Endodermal cell (in vitro differentiated cells): ENCODE data around the gene CCL1. TPM values are rescaled to one million over a fixed set of nuclear protein-coding genes. Genes with fewer than 3 reads are reported as not detected.

Experiments used
- DNase-seq: peaks from one replicate; pipeline ENCODE4 v3.0.0-alpha.2; 2017
- H3K27ac ChIP-seq: 2 replicates; pipeline ENCODE4 v1.5.1; 2013; ENCODE audit warnings: mild to moderate bottlenecking, low read depth, low read length, moderate library complexity
- H3K27me3 ChIP-seq: 2 replicates; pipeline ENCODE4 v1.6.1; 2013; ENCODE audit warnings: mild to moderate bottlenecking, low read length, moderate library complexity; ENCODE audit not compliant: insufficient read depth, control insufficient read depth, poor library complexity, severe bottlenecking
- H3K36me3 ChIP-seq: 2 replicates; pipeline ENCODE4 v1.7.0; 2013; ENCODE audit warnings: mild to moderate bottlenecking, low read length, moderate library complexity; ENCODE audit not compliant: control insufficient read depth, insufficient read depth
- H3K4me1 ChIP-seq: one replicate; pipeline ENCODE4 v1.7.0; 2013; ENCODE audit warnings: low read length; ENCODE audit not compliant: control insufficient read depth, insufficient read depth
- H3K4me3 ChIP-seq: 2 replicates; pipeline ENCODE4 v1.5.1; 2013; ENCODE audit warnings: mild to moderate bottlenecking, low read length, moderate library complexity
- H3K9ac ChIP-seq: 2 replicates; pipeline ENCODE4 v1.6.1; 2013; ENCODE audit warnings: mild to moderate bottlenecking, low read length, moderate library complexity; ENCODE audit not compliant: poor library complexity, severe bottlenecking; ENCODE audit errors: extremely low read depth
- H3K9me3 ChIP-seq: 2 replicates; pipeline ENCODE4 v1.6.1; 2013; ENCODE audit warnings: mild to moderate bottlenecking, low read length, moderate library complexity; ENCODE audit not compliant: control insufficient read depth
- H3K27ac Mint-ChIP-seq: 2 replicates; pipeline ENCODE4 v1.8.0; 2020; ENCODE audit warnings: mixed read lengths
- H3K27me3 Mint-ChIP-seq: 2 replicates; pipeline ENCODE4 v1.8.0; 2021; ENCODE audit warnings: mild to moderate bottlenecking, mixed read lengths; ENCODE audit not compliant: insufficient read depth
- H3K36me3 Mint-ChIP-seq: 2 replicates; pipeline ENCODE4 v1.8.0; 2020; ENCODE audit warnings: low read depth, mixed read lengths
- H3K4me1 Mint-ChIP-seq: 2 replicates; pipeline ENCODE4 v1.8.0; 2020; ENCODE audit warnings: mixed read lengths
- H3K4me3 Mint-ChIP-seq: 2 replicates; pipeline ENCODE4 v1.8.0; 2020; ENCODE audit warnings: mild to moderate bottlenecking, moderate library complexity, mixed read lengths
- H3K9me3 Mint-ChIP-seq: 2 replicates; pipeline ENCODE4 v1.8.0; 2020; ENCODE audit warnings: mild to moderate bottlenecking, mixed read lengths
- CTCF ChIP-seq: fragments of 200-600 bp; sonication (generic); conservative IDR thresholded peaks from 2 replicates; pipeline ENCODE4 v1.5.0; 2021; ENCODE audit warnings: antibody characterized with exemption, mild to moderate bottlenecking
- WGBS, 2 experiments: methylation state at CpG; one replicate each; pipeline versions ENCODE4 v1.1.5 to v1.1.7; 2013; ENCODE audit warnings: missing lambda C conversion rate in 2 of 2, mixed read lengths in 1 of 2; ENCODE audit not compliant: insufficient coverage in 1 of 2, insufficient read length in 1 of 2; 5-methylcytosine and 5-hydroxymethylcytosine counted together
- total RNA-seq, 2 donors: library from RNA; stranded (reverse); fragmentation: NEBNext Ultra II Directional in 1 of 2; extraction: Animal tissue kit (Norgen Biotek cat#: 25700) in 1 of 2; gene quantifications; 2 replicates in 1 of 2; 3 replicates in 1 of 2; pipeline ENCODE4 v1.2.1, GENCODE V29; 2021

The CCL1 gene
- total RNA-seq, 2 donors from 2014 or later = not detected

- no peak overlapping the region for H3K4me3 Mint-ChIP-seq
Observed at GRCh38 chr17:34409352-34409751, 46.3 kb upstream of the CCL1 start.

GRCh38 chr17:34408439-34408838 lies 45.4 kb upstream of the CCL1 start:
- WGBS, 2 experiments = 89 to 100% methylated on average over 1 of the region's 1 CpG

More at GRCh38 chr17:34409352-34409751, 46.3 kb upstream of the CCL1 start:
- Mint-ChIP-seq H3K27me3 (peaks cover 42% of the 10 kb centered on the region), H3K27ac (no peak overlapping the region), H3K4me1 (peaks cover 32% of the 10 kb centered on the region), H3K9me3 (no peaks in the 10 kb centered on the region), H3K36me3 (no peaks in the 10 kb centered on the region)
- Histone ChIP-seq H3K9me3 (no peaks in the 10 kb centered on the region), H3K9ac (no peak overlapping the region), H3K4me1 (peaks cover 6% of the 10 kb centered on the region), H3K27me3 (peaks cover 3% of the 10 kb centered on the region), H3K36me3 (no peaks in the 10 kb centered on the region), H3K4me3 (no peak overlapping the region), H3K27ac (no peak overlapping the region)
- 92 to 93% methylated on average over 3 to 4 of the region's 4 CpGs for WGBS, 2 experiments
- no peak for DNase-seq
- no peak for TF ChIP-seq CTCF

GRCh38 chr17:34406226-34406625 lies 43.2 kb upstream of the CCL1 start:
- Histone ChIP-seq H3K27me3 (peaks cover 3% of the 10 kb centered on the region), H3K9ac (no peak overlapping the region), H3K27ac (no peak overlapping the region), H3K4me3 (no peak overlapping the region), H3K4me1 (no peaks in the 10 kb centered on the region), H3K9me3 (no peaks in the 10 kb centered on the region), H3K36me3 (no peaks in the 10 kb centered on the region)
- WGBS, 2 experiments = 80 to 92% methylated on average over 4 to 6 of the region's 6 CpGs
- no peak for TF ChIP-seq CTCF
- peaks cover 6% of the 10 kb centered on the region for H3K4me1 Mint-ChIP-seq
- no peak overlapping the region for H3K4me3 Mint-ChIP-seq
- no peak overlapping the region for H3K27ac Mint-ChIP-seq
- H3K9me3 Mint-ChIP-seq = no peaks in the 10 kb centered on the region
- H3K27me3 Mint-ChIP-seq = peaks cover 37% of the 10 kb centered on the region
- H3K36me3 Mint-ChIP-seq = no peaks in the 10 kb centered on the region
- DNase-seq = no peak

More at GRCh38 chr17:34408439-34408838, 45.4 kb upstream of the CCL1 start:
- Mint-ChIP-seq H3K36me3 (no peaks in the 10 kb centered on the region), H3K4me3 (no peak overlapping the region), H3K9me3 (no peaks in the 10 kb centered on the region), H3K4me1 (peaks cover 23% of the 10 kb centered on the region), H3K27me3 (peaks cover 40% of the 10 kb centered on the region), H3K27ac (no peak overlapping the region)
- H3K27ac ChIP-seq = no peak overlapping the region
- no peak for TF ChIP-seq CTCF
- peaks cover 6% of the 10 kb centered on the region for H3K4me1 ChIP-seq
- no peaks in the 10 kb centered on the region for H3K36me3 ChIP-seq
- no peak for DNase-seq
- H3K27me3 ChIP-seq = peaks cover 3% of the 10 kb centered on the region
- no peaks in the 10 kb centered on the region for H3K9me3 ChIP-seq
- no peak overlapping the region for H3K4me3 ChIP-seq
- no peak overlapping the region for H3K9ac ChIP-seq
